ENCODE data around the gene CDC42SE2.

- TF ChIP-seq CTCF (IDR thresholded peaks at IDR 0.05; ENCODE audit: insufficient read depth, low read depth, low read length) (no peak), EZH2 (IDR thresholded peaks at IDR 0.05; ENCODE audit: insufficient read depth, low read length) (no peak)
These were observed 111.5 kb downstream of the CDC42SE2 start for GRCh38 chr5:131375351-131375750.
